Fibroblast of lung (primary cell): ENCODE measurements around the gene ETF1.

Source experiments
- CTCF ChIP-seq, 2 donors: IDR thresholded peaks in 1 of 2; conservative IDR thresholded peaks in 1 of 2; 1 replicate in 1 of 2; 2 replicates in 1 of 2; pipeline ENCODE4 v1.5.1; 2011 to 2012; ENCODE audit warnings: low read length in 2 of 2, control low read depth in 1 of 2, inconsistent platforms in 1 of 2, low read depth in 1 of 2, mild to moderate bottlenecking in 1 of 2
- EZH2 ChIP-seq: IDR thresholded peaks from 2 replicates; pipeline ENCODE4 v1.5.1; 2012; ENCODE audit warnings: low read length, control low read depth, mild to moderate bottlenecking; ENCODE audit errors: missing control alignments

- TF ChIP-seq CTCF (conservative IDR thresholded peaks at IDR 0.05 in 1 of 2, IDR thresholded peaks at IDR 0.05 in 1 of 2; ENCODE audit: low read depth in 1 of 2, low read length in 2 of 2): no peak
- TF ChIP-seq EZH2: no peak
Measured at GRCh38 chr5:138528208-138528607, 14.8 kb downstream of the ETF1 start.
